Nucleus accumbens (tissue), 56 donors: ENCODE measurements around the gene PHETA1.
"Not testable (repeated sequence)": the region's sequence is repeated elsewhere in the genome, so short reads cannot be mapped to it uniquely, and the experiment has no call there.

ENCODE experiments used
- DNase-seq, 56 donors: peaks; one replicate each; lab custom pipeline; 2025; lab: John Stamatoyannopoulos, UW

Gene PHETA1

GRCh38 chr12:111406474-111407376 lies 37.8 kb upstream of the PHETA1 start:
- peak in 24 of 56 donors; percentile 8 to 59 (median 27) for DNase-seq

DNA sequence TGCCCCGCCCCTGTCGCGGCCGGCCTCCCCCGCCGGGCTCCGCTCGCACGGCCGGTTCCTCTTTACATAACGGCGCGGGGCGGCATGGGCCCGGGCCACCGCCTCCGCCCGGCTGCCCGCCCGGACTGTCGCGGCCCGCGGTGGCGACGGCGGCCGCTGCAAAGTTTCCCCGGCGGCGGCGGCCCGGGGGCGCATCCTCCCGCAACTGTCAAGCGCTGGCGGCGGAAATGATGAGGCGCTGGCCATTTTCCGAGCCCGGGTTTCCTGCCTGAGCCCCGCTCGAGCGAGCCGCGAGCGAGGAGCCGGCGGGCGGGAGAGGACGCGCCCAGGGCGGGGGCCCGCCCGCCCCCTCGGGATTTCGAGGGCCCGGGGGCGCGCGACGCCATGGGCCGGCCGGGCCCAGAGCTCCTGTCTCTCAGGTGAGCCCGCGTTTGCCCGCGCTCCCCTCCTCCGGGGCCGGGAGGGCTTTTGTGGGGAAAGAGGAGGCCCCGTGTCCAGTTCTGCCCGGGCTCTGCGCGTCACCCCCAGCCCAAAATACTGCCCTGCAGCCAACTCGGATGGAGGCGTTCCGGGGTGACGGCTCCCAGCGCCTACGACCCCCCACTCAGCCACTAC lies 37.1 kb upstream of the PHETA1 start, which contains the start of gene SH2B3:
SH2B3 (plus strand) TSS at position 65 of the 615 bp plus-strand sequence. CDS start 12,223 bp downstream, outside the sequence.
- DNase-seq, result peak in 1 of 56 donors; percentile 59

GRCh38 chr12:111405149-111405858 lies 36.4 kb upstream of the PHETA1 start:
- peak; percentile 36 to 98 (median 84) for DNase-seq

- peak in 2 of 56 donors; percentile 21 to 66 for DNase-seq
Measured at GRCh38 chr12:111404362-111405148, 35.7 kb upstream of the PHETA1 start.

DNA sequence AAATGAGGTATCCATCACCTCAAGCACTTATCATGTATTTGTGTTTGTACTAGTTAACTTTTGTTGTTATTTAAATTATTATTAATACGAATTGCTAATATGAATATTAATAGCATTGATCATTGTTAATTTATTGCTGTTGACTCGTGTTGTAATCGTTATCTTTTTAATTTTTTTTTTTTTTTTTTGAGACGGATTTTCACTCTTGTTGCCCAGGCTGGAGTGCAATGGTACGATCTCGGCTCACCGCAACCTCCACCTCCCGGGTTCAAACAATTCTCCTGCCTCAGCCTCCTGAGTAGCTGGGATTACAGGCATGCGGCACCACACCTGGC lies 33.6 kb upstream of the PHETA1 start:
- not testable (repeated sequence) for DNase-seq

DNA sequence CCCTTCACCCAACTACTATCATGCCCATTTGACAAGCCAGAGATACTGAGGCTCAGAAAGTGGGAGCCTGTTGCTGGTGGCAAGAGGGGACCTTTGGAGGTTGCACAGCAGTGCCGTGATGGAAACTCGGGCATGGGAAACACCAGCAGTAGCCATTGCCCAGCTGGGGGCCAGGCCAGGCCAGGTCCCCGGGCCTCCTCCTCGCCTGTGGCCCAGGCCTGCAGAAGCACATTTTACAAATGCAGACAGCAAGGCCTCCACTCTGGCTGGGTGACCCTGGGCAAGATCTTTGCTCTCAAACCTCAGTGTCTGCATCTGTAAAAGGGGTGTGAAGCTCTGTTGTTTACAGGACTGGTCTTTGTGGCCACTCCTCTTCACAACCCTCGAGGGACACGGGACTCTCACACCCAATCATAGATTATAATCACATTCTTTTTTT lies 32.3 kb upstream of the PHETA1 start:
- DNase-seq, result no peak

- DNase-seq, result not testable (repeated sequence)
Measured at GRCh38 chr12:111399741-111400404, 31.0 kb upstream of the PHETA1 start.

- DNase-seq, result peak in 1 of 56 donors; percentile 5
Measured at GRCh38 chr12:111398530-111398929, 29.6 kb upstream of the PHETA1 start.

GRCh38 chr12:111396726-111397445 lies 28.0 kb upstream of the PHETA1 start:
- DNase-seq, result peak in 52 of 56 donors; percentile 23 to 91 (median 72)

DNA sequence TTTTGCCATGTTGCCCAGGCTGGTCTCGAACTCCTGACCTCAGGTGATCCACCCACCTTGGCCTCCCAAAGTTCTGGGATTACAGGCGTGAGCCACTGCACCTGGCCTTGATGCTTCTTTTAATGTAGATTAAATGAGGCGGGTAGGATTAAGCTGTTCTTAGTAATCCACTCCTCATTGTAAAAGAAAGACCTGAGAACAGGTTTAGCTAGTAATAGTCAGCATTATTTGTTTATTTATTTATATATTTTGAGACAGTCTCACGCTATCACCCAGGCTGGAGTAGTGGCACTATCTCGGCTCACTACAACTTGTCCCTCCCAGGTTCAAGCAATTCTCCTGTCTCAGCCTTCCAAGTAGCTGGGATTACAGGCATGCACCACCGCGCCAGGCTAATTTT lies 27.4 kb upstream of the PHETA1 start:
- not testable (repeated sequence) for DNase-seq

- DNase-seq, result no peak
Measured at GRCh38 chr12:111395336-111396187, 26.7 kb upstream of the PHETA1 start.

- no peak for DNase-seq
Measured at GRCh38 chr12:111394480-111394879, 25.6 kb upstream of the PHETA1 start.

DNA sequence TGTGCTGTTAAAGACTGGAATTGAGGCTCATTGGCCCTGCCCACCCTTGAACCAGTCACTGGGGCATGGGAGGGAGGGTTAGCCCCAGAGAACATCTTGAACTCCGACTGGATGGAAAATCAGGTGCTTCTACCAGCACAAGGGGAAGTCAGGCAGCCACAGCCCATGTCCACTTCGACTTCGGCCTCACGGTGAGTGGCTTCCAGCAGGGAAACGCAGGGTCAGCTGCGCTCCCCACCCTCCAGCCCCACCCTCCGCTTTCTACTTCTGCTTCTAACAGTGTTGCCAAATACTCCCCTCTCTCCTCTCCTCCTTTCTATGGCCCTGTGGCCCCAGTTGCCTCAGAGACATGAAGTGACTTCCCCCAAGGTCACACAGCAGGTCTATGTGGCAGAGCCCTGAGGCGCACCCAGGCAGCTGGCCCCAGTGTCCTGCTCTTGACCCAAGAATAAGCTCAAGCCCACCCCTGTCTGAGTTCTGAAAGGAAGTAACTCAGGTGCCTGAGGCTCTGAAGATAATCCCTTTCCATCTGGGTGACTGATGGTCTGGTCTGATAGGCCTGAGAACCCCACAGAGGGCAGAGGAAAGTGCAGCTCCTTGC lies 24.9 kb upstream of the PHETA1 start:
- DNase-seq, result peak in 1 of 56 donors; percentile 20

GRCh38 chr12:111390910-111391309 lies 22.0 kb upstream of the PHETA1 start:
- DNase-seq, result no peak

DNA sequence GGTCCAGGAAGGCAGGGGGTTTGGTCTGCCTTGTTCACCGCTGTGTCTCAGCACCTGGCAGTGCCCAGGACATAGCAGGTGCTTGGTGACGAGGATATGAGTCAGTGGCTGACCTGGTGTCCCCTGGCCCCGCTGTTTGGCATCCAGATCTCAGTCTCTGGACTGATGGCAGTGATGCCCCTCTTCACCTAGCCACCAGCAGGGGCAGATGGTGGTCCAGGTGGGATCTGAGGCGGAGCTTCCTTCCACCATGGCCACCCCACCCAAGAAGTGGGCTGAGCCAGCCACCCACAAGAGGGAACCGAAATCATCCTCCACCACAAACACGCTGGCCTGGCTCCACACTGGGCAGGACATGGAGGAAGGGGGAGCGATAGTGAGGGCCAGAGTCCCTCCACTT lies 20.7 kb upstream of the PHETA1 start:
- no peak for DNase-seq

DNA sequence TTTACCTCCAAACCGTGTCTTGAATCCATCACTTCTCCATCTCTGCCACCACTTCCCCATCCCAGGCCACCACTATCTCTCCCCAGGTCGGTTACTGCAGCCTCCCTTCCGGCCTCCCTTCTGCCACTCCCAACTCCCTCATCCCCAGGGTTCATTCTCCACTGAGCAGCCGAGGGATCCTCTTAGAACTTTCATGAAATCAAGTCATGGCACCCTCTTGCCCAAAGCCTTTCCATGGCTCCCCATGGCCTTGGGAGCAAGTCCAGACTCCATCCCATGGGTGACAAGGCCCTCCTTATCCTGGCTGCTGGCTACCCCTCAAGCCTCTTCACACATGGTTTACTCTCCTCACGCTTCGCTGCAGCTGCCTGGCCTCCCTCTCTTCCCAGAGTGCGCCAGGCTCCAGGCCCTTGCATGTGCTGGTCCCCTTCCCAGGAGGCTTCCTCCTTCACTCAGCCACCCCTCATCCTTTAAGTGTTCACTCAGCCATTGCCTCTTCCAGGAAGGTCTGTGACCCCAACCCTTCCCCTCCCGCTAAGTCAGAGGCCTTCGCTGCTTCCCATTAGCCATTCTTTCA lies 18.9 kb upstream of the PHETA1 start:
- no peak for DNase-seq

DNA sequence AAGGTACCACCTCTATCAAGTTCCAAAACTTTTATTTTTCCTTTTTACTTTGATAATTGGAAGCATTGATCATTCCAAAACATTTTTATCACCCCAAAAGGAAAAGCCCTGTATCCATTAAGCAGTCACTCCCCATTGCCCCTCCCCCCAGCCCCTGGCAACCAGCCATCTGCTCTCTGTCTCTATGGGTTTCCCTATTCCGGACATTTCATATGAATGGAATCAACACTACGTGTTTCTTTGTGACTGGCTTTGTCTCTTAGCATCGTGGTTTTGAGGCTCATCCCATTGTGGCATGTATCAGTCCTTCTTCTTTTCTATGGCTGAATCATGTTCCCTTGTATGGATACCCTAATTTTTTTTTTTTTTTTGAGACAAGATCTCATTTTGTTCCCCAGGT lies 18.0 kb upstream of the PHETA1 start:
- no peak for DNase-seq
